Thymus (tissue), 11 donors: ENCODE data around the gene POMGNT1. TPM values are rescaled to one million over a fixed set of nuclear protein-coding genes. Genes with fewer than 3 reads are reported as not detected.
A peak's percentile ranks its signal among the peaks of the same experiment; 100 is the strongest.

Experiments used
- DNase-seq, 9 donors: peaks; one replicate each; pipeline ENCODE4 v3.0.0-alpha.2; 2013; ENCODE audit warnings: low spot score in 9 of 9, low read depth in 6 of 9, missing footprints in 1 of 9
- H3K27ac ChIP-seq, 2 donors: one replicate each; pipeline ENCODE4 v1.5.1; 2013; ENCODE audit warnings: control low read depth in 1 of 2, low read depth in 1 of 2, low read length in 1 of 2, mild to moderate bottlenecking in 1 of 2, moderate library complexity in 1 of 2
- H3K27me3 ChIP-seq, 2 donors: one replicate each; pipeline ENCODE4 v1.5.1; 2013; ENCODE audit warnings: low read length in 1 of 2; ENCODE audit not compliant: control insufficient read depth in 2 of 2, insufficient read depth in 1 of 2
- H3K36me3 ChIP-seq, 2 donors: one replicate each; pipeline ENCODE4 v1.5.1; 2013; ENCODE audit warnings: low read length in 1 of 2, mild to moderate bottlenecking in 1 of 2, moderate library complexity in 1 of 2; ENCODE audit not compliant: control insufficient read depth in 2 of 2, insufficient read depth in 2 of 2
- H3K4me1 ChIP-seq, 2 donors: one replicate each; pipeline ENCODE4 v1.5.1; 2013; ENCODE audit warnings: low read length in 2 of 2; ENCODE audit not compliant: control insufficient read depth in 2 of 2, insufficient read depth in 2 of 2
- H3K4me3 ChIP-seq, 2 donors: one replicate each; pipeline ENCODE4 v1.5.1; 2013; ENCODE audit warnings: low read length in 2 of 2, control low read depth in 1 of 2, mild to moderate bottlenecking in 1 of 2
- H3K9me3 ChIP-seq, 2 donors: one replicate each; pipeline ENCODE4 v1.5.1; 2013; ENCODE audit warnings: low read length in 1 of 2, mild to moderate bottlenecking in 1 of 2; ENCODE audit not compliant: control insufficient read depth in 2 of 2, insufficient read depth in 1 of 2
- WGBS: extraction: QIAGEN DNeasy Blood & Tissue Kit; methylation state at CpG from one replicate; pipeline ENCODE4 v1.1.7; 2013; 5-methylcytosine and 5-hydroxymethylcytosine counted together
- polyA plus RNA-seq: library from polyadenylated mRNA; stranded (reverse); fragments of 200-250 nt; gene quantifications from one replicate; pipeline ENCODE4 v1.2.3, GENCODE V29; 2013
- total RNA-seq: library from RNA; stranded (reverse); fragments of 120-200 nt; gene quantifications from one replicate; pipeline ENCODE4 v1.2.4, GENCODE V29; 2013
- donor health status: healthy.

Gene POMGNT1
- total and polyA plus RNA-seq, 2 donors: 40.9 to 44.9 TPM

DNA sequence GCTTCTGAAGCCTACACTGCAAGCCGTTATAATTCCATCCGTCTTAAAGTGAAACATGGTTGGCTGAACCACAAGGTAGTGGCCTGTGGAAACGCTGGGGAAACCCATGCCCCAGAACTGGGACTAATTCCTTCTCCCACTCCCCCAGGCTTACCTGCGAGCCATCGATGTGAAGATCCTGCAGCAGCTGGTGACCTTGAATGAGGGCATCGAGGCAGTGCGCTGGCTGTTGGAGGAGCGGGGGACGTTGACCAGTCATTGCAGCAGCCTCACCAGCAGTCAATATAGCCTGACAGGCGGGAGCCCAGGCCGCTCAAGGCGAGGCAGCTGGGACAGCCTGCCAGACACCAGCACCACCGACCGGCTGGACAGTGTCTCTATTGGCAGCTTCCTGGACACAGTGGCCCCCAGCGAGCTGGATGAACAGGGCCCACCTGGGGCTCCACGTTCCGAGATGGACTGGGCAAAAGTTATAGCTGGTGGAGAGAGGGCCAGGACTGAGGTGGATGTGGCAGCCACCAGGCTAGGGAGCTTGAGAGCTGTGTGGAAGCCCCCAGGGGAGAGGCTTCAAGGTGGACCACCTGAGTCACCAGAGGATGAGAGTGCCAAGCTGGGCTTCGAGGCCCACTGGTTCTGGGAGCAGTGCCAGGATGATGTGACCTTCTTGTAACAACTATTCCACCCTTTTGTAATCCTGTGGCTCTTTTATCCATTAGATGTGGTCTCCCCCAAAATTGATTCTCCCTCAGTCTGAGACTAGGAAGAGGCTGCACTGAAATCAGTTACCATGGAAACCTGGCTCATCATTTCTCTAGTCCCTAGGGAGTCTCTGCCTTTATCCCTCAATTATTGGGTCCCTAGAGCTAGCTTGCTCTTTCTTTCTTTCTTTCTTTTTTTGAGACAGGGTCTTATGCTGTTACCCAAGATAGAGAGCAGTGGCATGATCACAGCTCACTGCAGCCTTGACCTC is 21.6 kb upstream of the POMGNT1 start:
- Histone ChIP-seq H3K4me3 (no peak overlapping the region), H3K4me1 (peaks cover 0 to 2% of the 10 kb centered on the region in 2 donors), H3K27ac (no peak overlapping the region), H3K36me3 (no peaks in the 10 kb centered on the region), H3K27me3 (no peaks in the 10 kb centered on the region), H3K9me3 (no peaks in the 10 kb centered on the region)
- DNase-seq: no peak
- WGBS: 96% methylated on average over 18 of the region's 18 CpGs

DNA sequence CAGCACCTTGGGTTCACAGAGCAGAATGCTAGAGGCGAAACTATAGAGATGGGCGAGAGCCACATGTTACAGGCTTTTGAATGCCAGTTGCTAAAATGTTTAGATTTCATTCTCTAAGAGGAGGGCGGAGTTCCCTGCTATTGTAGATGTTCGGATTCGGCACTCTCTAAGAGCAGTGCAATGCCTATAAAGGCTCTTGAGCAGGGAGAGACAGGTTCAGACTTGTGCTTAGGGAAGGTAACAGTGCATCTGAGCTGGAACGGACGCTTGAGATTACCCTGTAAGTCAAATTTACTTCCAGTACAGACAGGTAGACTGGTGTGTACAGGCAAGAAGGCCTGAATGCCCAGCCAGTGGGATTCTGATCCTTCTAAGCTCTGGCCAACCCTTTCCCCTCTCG is 20.2 kb upstream of the POMGNT1 start:
- H3K4me1 ChIP-seq: no peaks in the 10 kb centered on the region
- no peaks in the 10 kb centered on the region for H3K9me3 ChIP-seq
- peak overlapping the region in 1 of 2 donors; percentile 64 for H3K27ac ChIP-seq
- H3K4me3 ChIP-seq: no peak overlapping the region
- H3K27me3 ChIP-seq: no peaks in the 10 kb centered on the region
- 96% methylated on average over 8 of the region's 8 CpGs for WGBS
- peak in 1 of 9 donors; percentile 10 for DNase-seq
- H3K36me3 ChIP-seq: no peaks in the 10 kb centered on the region

DNA sequence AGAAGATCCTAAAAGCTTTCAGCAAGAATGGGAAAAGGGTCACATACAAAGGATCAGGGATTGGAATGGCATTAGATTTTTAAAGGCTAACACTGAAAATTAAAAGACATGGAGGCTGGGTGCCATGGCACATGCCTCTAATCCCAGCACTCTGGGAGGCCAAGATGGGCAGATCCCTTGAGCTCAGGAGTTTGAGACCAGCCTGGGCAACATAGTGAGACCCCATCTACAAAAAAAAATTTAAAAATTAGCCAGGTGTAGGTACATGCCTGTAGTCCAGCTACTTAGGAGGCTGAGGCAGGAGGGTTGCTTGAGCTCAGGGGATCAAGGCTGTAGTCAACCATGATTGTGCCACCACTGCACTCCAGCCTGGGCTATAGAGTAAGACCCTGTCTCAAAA is 17.3 kb upstream of the POMGNT1 start:
- Histone ChIP-seq H3K4me3 (no peak overlapping the region), H3K9me3 (no peaks in the 10 kb centered on the region), H3K27me3 (no peaks in the 10 kb centered on the region), H3K36me3 (no peaks in the 10 kb centered on the region), H3K4me1 (no peaks in the 10 kb centered on the region), H3K27ac (no peak overlapping the region)
- DNase-seq: no peak

GRCh38 chr1:46211051-46211450 is 12.8 kb upstream of the POMGNT1 start:
- no peak overlapping the region for H3K27ac ChIP-seq
- no peaks in the 10 kb centered on the region for H3K36me3 ChIP-seq
- H3K9me3 ChIP-seq: no peaks in the 10 kb centered on the region
- DNase-seq: no peak
- no peak overlapping the region for H3K4me3 ChIP-seq
- no peaks in the 10 kb centered on the region for H3K27me3 ChIP-seq
- WGBS: 94% methylated on average over 2 of the region's 2 CpGs
- no peaks in the 10 kb centered on the region for H3K4me1 ChIP-seq

- no peaks in the 10 kb centered on the region for H3K27me3 ChIP-seq
These were observed 12.3 kb upstream of the POMGNT1 start for GRCh38 chr1:46210561-46210960.

DNA sequence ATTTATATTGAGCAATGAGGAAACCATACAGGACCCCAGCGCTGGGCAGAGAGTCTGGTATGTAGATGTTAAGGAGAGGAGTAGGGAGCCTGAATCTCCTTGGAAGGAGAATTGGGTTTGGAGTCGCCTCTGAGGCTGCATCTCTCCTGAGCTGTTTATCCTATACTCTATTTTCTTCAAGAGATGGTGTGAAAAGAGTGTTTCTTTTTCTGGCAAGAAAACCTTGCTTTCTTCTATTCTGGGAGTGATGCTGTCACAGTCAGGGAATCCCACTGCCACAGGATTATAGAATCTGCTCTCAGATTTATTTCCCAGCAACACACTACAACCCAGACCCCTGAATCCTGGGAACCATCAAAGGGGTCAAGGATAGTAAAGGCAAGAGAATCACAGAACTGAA is 8.2 kb upstream of the POMGNT1 start:
- Histone ChIP-seq H3K4me1 (peaks cover 8 to 14% of the 10 kb centered on the region in 2 donors), H3K36me3 (no peaks in the 10 kb centered on the region), H3K27me3 (peaks cover 0 to 8% of the 10 kb centered on the region in 2 donors), H3K9me3 (no peaks in the 10 kb centered on the region), H3K4me3 (no peak overlapping the region), H3K27ac (no peak overlapping the region)
- no peak for DNase-seq
- WGBS: 95% methylated on average over 2 of the region's 2 CpGs

More at GRCh38 chr1:46210561-46210960, 12.3 kb upstream of the POMGNT1 start:
- Histone ChIP-seq H3K4me3 (no peak overlapping the region), H3K36me3 (no peaks in the 10 kb centered on the region), H3K9me3 (no peaks in the 10 kb centered on the region), H3K27ac (no peak overlapping the region), H3K4me1 (no peaks in the 10 kb centered on the region)
- no peak for DNase-seq
- over 99% methylated on average over 3 of the region's 3 CpGs for WGBS

DNA sequence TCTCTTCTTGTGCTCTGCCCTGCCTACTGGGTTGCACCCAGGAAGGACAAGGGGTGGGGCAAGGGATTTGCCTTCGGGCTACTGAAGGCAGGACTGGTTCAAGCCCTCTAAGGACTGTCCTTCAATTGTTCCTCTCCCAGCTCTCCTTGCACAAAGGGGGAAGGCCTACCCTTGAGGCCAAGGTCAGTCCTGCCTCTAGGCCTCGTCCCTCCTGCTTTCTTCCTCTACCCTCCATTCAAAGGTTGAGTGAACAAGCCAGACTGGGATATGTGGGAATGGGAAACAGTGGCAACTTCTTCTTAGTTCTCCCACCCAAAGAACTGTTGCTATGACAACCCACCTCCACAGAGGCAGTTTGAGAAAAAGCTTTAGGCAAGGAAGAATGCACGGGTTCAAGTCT is 7.6 kb upstream of the POMGNT1 start:
- Histone ChIP-seq H3K36me3 (no peaks in the 10 kb centered on the region), H3K27ac (no peak overlapping the region), H3K4me3 (no peak overlapping the region), H3K27me3 (peaks cover 0 to 8% of the 10 kb centered on the region in 2 donors), H3K9me3 (no peaks in the 10 kb centered on the region), H3K4me1 (peaks cover 8 to 14% of the 10 kb centered on the region in 2 donors)
- 94% methylated on average over 3 of the region's 3 CpGs for WGBS
- no peak for DNase-seq

DNA sequence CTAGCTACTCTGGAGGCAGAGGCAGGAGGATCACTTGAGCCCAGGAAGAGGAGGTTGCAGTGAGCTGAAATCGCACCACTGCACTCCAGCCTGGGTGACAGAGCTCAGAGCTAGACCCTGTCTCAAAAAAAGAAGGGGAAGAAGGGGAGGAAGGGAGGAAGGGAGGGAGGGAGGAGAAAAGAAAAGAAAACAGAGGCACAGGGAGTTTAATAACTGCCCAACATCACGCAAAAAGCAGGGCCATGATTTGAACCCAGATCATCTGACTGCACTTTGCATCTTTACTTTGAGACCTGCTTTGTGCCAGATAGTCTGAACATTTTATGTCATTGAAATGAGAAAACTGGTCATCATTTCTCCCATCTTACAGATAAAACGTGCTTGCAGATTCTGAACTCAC is 6.9 kb upstream of the POMGNT1 start:
- Histone ChIP-seq H3K4me3 (no peak overlapping the region), H3K9me3 (no peaks in the 10 kb centered on the region), H3K27me3 (peaks cover 0 to 8% of the 10 kb centered on the region in 2 donors), H3K4me1 (peaks cover 8 to 14% of the 10 kb centered on the region in 2 donors), H3K36me3 (no peaks in the 10 kb centered on the region), H3K27ac (no peak overlapping the region)
- no peak for DNase-seq
- 96% methylated on average over 3 of the region's 3 CpGs for WGBS

- DNase-seq: no peak
- no peaks in the 10 kb centered on the region for H3K36me3 ChIP-seq
- no peak overlapping the region for H3K27ac ChIP-seq
- H3K4me3 ChIP-seq: no peak overlapping the region
- H3K4me1 ChIP-seq: peaks cover 8 to 14% of the 10 kb centered on the region in 2 donors
- 72% methylated on average over 5 of the region's 5 CpGs for WGBS
- H3K27me3 ChIP-seq: peaks cover 0 to 8% of the 10 kb centered on the region in 2 donors
- H3K9me3 ChIP-seq: no peaks in the 10 kb centered on the region
These were observed 6.1 kb upstream of the POMGNT1 start for GRCh38 chr1:46204406-46204742.
